Tibial nerve (tissue), 4 donors: ENCODE results near the gene PDCD4.

Source experiments
- EP300 ChIP-seq, 2 donors: sonication (generic); formaldehyde crosslinking; IDR thresholded peaks; one replicate each; pipeline ENCODE4 v1.6.1; 2017; ENCODE audit warnings: antibody characterized with exemption in 2 of 2, mild to moderate bottlenecking in 1 of 2
- POLR2A ChIP-seq, 2 donors: fragments of 450-650 bp; IDR thresholded peaks; one replicate each; pipeline ENCODE4 v1.6.1; 2017; ENCODE audit warnings: antibody characterized with exemption in 2 of 2, mild to moderate bottlenecking in 2 of 2, moderate library complexity in 2 of 2
- TF ChIP-seq, protein P1 (sequence below), 5 experiments: fragments of 200-600 bp in 3 of 5; fragments of 450-650 bp in 2 of 5; sonication (generic) in 3 of 5; IDR thresholded peaks; one replicate each; pipeline ENCODE4 v1.5.1; 2016 to 2019; ENCODE audit warnings: antibody characterized with exemption in 5 of 5, mild to moderate bottlenecking in 3 of 5, moderate library complexity in 2 of 5

GRCh38 chr10:110845192-110845755 lies 26.5 kb upstream of the PDCD4 start:
- TF ChIP-seq POLR2A (IDR thresholded peaks at IDR 0.05) (no peak), EP300 (IDR thresholded peaks at IDR 0.05) (no peak)
- TF ChIP-seq, protein P1, sequence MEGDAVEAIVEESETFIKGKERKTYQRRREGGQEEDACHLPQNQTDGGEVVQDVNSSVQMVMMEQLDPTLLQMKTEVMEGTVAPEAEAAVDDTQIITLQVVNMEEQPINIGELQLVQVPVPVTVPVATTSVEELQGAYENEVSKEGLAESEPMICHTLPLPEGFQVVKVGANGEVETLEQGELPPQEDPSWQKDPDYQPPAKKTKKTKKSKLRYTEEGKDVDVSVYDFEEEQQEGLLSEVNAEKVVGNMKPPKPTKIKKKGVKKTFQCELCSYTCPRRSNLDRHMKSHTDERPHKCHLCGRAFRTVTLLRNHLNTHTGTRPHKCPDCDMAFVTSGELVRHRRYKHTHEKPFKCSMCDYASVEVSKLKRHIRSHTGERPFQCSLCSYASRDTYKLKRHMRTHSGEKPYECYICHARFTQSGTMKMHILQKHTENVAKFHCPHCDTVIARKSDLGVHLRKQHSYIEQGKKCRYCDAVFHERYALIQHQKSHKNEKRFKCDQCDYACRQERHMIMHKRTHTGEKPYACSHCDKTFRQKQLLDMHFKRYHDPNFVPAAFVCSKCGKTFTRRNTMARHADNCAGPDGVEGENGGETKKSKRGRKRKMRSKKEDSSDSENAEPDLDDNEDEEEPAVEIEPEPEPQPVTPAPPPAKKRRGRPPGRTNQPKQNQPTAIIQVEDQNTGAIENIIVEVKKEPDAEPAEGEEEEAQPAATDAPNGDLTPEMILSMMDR (IDR thresholded peaks at IDR 0.05), result no peak
